Caco-2 (cell line): ENCODE data around the gene PRSS53. TPM values are rescaled to one million over a fixed set of nuclear protein-coding genes. Genes with fewer than 3 reads are reported as not detected.
"Not testable (repeated sequence)": the region's sequence is repeated elsewhere in the genome, so short reads cannot be mapped to it uniquely, and the experiment has no call there.

ENCODE experiments used
- Bru-seq: library from RNA; stranded (reverse); fragments of 400-500 nt; gene quantifications from one replicate; lab custom pipeline; 2021; lab: Mats Ljungman, UMichigan
- BruChase-seq, 2 experiments: library from RNA; stranded (reverse); fragments of 400-500 nt; gene quantifications; one replicate each; lab custom pipeline; 2021; lab: Mats Ljungman, UMichigan
- BruUV-seq: library from RNA; stranded (reverse); fragments of 400-500 nt; replicated peaks from 2 replicates; lab custom pipeline; 2021; lab: Mats Ljungman, UMichigan
- CTCF ChIA-PET: fragments of 300-600 bp; sonication (Branson Sonifier 250); formaldehyde crosslinking; loops from one replicate; lab custom pipeline; 2022; ENCODE audit warnings: antibody characterized with exemption; lab: Charles Lee
- POLR2A ChIA-PET: fragments of 300-600 bp; sonication (Branson Sonifier 250); formaldehyde crosslinking; loops from one replicate; lab custom pipeline; 2022; ENCODE audit warnings: antibody characterized with exemption; lab: Charles Lee
- DNase-seq, 2 experiments: peaks; one replicate each; pipeline versions ENCODE4 v3.0.0 to v3.0.0-alpha.2; 2020 to 2022
- H3K27me3 ChIP-seq: replicated peaks from 2 replicates; pipeline ENCODE4 v1.6.0; 2011; ENCODE audit warnings: low read length; ENCODE audit not compliant: control insufficient read depth, insufficient read depth
- H3K36me3 ChIP-seq: 2 replicates; pipeline ENCODE4 v1.5.1; 2011; ENCODE audit warnings: low read length; ENCODE audit not compliant: control insufficient read depth, insufficient read depth
- H3K4me1 ChIP-seq: fragments of 250-450 bp; sonication (Bioruptor Pico); 2 replicates; pipeline ENCODE4 v1.5.1; 2020; ENCODE audit warnings: mild to moderate bottlenecking
- H3K4me3 ChIP-seq: 2 replicates; pipeline ENCODE4 v1.5.1; 2011; ENCODE audit warnings: low read depth, mild to moderate bottlenecking, control low read depth, low read length
- H3K9me3 ChIP-seq: fragments of 250-450 bp; sonication (Bioruptor Pico); 2 replicates; pipeline ENCODE4 v1.5.1; 2020; ENCODE audit warnings: mild to moderate bottlenecking, moderate library complexity
- H3K27ac Mint-ChIP-seq: one replicate; pipeline ENCODE4 v1.8.0; 2022; ENCODE audit warnings: mixed read lengths; ENCODE audit not compliant: unreplicated experiment
- H3K27me3 Mint-ChIP-seq: one replicate; pipeline ENCODE4 v1.8.0; 2022; ENCODE audit warnings: mixed read lengths; ENCODE audit not compliant: insufficient read depth, unreplicated experiment
- H3K36me3 Mint-ChIP-seq: one replicate; pipeline ENCODE4 v1.8.0; 2022; ENCODE audit warnings: mild to moderate bottlenecking, mixed read lengths; ENCODE audit not compliant: insufficient read depth, unreplicated experiment
- H3K4me1 Mint-ChIP-seq: one replicate; pipeline ENCODE4 v1.8.0; 2022; ENCODE audit warnings: low read depth, mixed read lengths; ENCODE audit not compliant: unreplicated experiment
- H3K4me3 Mint-ChIP-seq: one replicate; pipeline ENCODE4 v1.8.0; 2022; ENCODE audit warnings: mild to moderate bottlenecking, moderate library complexity, mixed read lengths; ENCODE audit not compliant: unreplicated experiment
- H3K9me3 Mint-ChIP-seq: one replicate; pipeline ENCODE4 v1.8.0; 2022; ENCODE audit warnings: mixed read lengths; ENCODE audit not compliant: unreplicated experiment
- intact Hi-C: fragments of 100-400 bp; cut with micrococcal nuclease; formaldehyde crosslinking; loops from one replicate; pipeline ENCODE4 v1.10.0; 2022; ENCODE audit not compliant: unreplicated experiment
- long read RNA-seq: library from polyadenylated mRNA; stranded (forward); transcript quantifications from one replicate; pipeline ENCODE4 v2.0.0, GENCODE V29; 2022
- total RNA-seq: library from RNA; stranded (reverse); gene quantifications from 2 replicates; pipeline ENCODE4 v1.2.3, GENCODE V29; 2022
- TF ChIP-seq, protein P1 (sequence below), 2 experiments: fragments of 200-600 bp in 1 of 2; IDR thresholded peaks; 1 replicate in 1 of 2; 2 replicates in 1 of 2; pipeline versions ENCODE4 v1.5.1 to v1.8.0; 2011 to 2022; ENCODE audit warnings: antibody characterized with exemption in 1 of 2, control low read depth in 1 of 2, inconsistent platforms in 1 of 2, low read depth in 1 of 2, low read length in 1 of 2, mild to moderate bottlenecking in 1 of 2, moderate library complexity in 1 of 2; ENCODE audit not compliant: insufficient read depth in 1 of 2, severe bottlenecking in 1 of 2, unreplicated experiment in 1 of 2

The PRSS53 gene
- total RNA-seq: 1.8 and 2.1 TPM in 2 replicates
- percentile 41 among the genes with signal in this experiment for Bru-seq, nascent RNA
- percentile 46 among the genes with signal in this experiment for BruChase-seq, experiment 1, labeled RNA remaining after a 2-hour chase
- BruChase-seq, experiment 2, labeled RNA remaining after a 6-hour chase: percentile 44 among the genes with signal in this experiment
- long read RNA-seq, partial matches to known transcripts: 0 of 1 reads
- long read RNA-seq, other reads (novel, unspliced or antisense): 1 of 1 reads

DNA sequence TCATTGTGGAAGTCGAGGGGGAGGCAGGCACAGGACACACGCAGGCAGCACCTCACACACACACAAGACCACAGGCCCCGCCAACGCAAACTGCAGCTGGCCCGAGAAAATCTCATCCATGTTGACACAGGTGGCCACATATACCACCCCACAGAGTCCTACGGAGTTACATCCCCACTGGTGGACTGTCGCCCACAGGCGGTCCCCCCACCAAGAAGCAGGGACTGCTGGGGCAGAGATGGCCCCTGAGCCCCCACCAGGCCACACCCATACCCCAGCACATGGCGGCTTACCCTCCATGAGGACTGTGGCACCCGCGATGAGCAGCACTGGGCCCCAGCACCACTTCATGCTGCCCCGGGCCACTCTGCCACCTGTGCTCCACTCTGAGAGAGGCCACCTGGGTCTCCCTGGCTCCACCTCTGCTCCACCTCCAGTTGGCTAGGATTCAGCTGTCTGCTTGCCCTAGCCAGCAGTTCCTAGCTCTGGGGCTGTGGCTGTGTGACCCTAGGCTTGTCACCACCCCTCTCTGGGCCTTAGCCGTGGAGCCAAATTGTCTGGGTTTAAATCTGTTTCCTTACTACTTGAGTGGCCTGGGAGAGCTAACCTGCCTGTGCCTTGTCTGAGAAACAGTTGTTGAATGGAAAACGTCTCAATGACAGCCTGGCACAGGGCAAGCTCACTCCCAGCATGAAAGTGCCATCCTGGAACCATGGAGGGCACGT is at the start of gene PRSS53:
Gene PRSS53 (minus strand): TSS at position 485 of the 725 bp plus-strand sequence. CDS start 134 bp downstream, at position 351.
- Mint-ChIP-seq H3K9me3 (no peaks in the 10 kb centered on the region), H3K36me3 (peaks cover 19% of the 10 kb centered on the region), H3K4me3 (no peak within 1 kb of the TSS), H3K27me3 (no peaks in the 10 kb centered on the region), H3K4me1 (no peaks in the 10 kb centered on the region), H3K27ac (no peak within 1 kb of the TSS)
- no TSS peak for BruUV-seq
- H3K4me3 ChIP-seq: no peak within 1 kb of the TSS
- H3K27me3 ChIP-seq: no peaks in the 10 kb centered on the region
- intact Hi-C loops: no loop called here
- CTCF ChIA-PET: no interaction called here
- no peaks in the 10 kb centered on the region for H3K4me1 ChIP-seq
- no peaks in the 10 kb centered on the region for H3K9me3 ChIP-seq
- POLR2A ChIA-PET: no interaction called here
- TF ChIP-seq, protein P1, sequence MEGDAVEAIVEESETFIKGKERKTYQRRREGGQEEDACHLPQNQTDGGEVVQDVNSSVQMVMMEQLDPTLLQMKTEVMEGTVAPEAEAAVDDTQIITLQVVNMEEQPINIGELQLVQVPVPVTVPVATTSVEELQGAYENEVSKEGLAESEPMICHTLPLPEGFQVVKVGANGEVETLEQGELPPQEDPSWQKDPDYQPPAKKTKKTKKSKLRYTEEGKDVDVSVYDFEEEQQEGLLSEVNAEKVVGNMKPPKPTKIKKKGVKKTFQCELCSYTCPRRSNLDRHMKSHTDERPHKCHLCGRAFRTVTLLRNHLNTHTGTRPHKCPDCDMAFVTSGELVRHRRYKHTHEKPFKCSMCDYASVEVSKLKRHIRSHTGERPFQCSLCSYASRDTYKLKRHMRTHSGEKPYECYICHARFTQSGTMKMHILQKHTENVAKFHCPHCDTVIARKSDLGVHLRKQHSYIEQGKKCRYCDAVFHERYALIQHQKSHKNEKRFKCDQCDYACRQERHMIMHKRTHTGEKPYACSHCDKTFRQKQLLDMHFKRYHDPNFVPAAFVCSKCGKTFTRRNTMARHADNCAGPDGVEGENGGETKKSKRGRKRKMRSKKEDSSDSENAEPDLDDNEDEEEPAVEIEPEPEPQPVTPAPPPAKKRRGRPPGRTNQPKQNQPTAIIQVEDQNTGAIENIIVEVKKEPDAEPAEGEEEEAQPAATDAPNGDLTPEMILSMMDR (IDR thresholded peaks at IDR 0.05; ENCODE audit: insufficient read depth in 1 of 2, low read depth in 1 of 2, low read length in 1 of 2, severe bottlenecking in 1 of 2, unreplicated experiment in 1 of 2): no peak
- no peaks in the 10 kb centered on the region; the same call in 1 of the 2 replicates for H3K36me3 ChIP-seq
- no peak for DNase-seq

DNA sequence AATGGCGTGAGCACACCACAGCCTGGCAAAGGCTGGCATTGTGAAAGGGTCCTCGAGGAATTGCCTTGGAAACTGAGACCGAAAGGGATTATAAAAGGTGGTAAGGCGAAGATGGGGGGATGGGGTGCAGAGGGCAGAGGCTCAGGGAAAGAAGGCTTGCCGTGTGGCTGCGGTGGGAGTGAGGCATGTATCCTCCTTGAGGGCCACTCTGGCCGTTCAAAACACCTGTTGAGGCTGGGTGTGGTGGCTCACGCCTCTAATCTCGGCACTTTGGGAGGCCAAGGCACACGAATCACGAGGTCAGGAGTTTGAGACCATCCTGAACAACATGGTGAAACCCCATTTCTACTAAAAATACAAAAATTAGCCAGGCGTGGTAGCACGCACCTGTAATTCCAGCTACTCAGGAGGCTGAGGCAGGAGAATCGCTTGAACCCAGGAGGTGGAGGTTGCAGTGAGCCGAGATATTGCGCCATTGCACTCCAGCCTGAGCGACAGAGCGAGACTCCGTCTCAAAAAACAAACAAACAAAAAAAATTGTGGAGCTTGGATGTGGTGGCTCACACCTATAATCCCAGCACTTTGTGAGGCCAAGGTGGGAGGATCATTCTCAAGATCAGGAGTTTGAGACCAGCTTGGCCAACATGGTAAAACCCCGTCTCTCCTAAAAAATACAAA is 48.2 kb upstream of the PRSS53 start:
- POLR2A ChIA-PET: interaction anchor here (3.7 kb wide), 1 partner anchor 20 kb away, joined by 52 read pairs; the partner anchor contains the start of gene KAT8
- H3K36me3 Mint-ChIP-seq: peaks cover 60% of the 10 kb centered on the region
- CTCF ChIA-PET, H3K27me3 Mint-ChIP-seq, H3K4me3 ChIP-seq, H3K9me3 Mint-ChIP-seq, H3K27me3 ChIP-seq, H3K9me3 ChIP-seq, H3K36me3 ChIP-seq, BruUV-seq, H3K4me3 Mint-ChIP-seq, DNase-seq: not testable (repeated sequence)
- H3K4me1 Mint-ChIP-seq: peaks cover 48% of the 10 kb centered on the region
- peak overlapping the region; percentile 75 for H3K27ac Mint-ChIP-seq
- intact Hi-C loops: loop anchor here (10.0 kb wide), 1 partner anchor 318 kb away; the partner anchor contains the start of gene ARMC5
- H3K4me1 ChIP-seq: peaks cover 87% of the 10 kb centered on the region

DNA sequence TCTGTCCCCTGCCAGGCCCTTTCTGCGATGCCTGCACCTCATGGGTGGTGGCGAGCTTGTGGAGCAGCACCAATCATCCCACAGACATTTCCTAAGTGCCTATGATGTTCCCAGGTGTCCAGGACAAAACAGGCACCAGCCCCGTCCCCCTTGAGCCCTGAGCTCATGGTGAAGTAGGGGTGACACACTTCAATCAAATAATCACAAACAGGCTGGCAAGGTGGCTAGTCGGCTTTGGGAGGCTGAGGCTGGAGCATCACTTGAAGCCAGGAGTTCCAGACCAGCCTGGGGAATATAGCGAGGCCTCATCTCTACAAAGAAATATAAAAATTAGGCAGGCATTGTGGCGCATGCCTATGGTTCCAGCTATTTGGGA is 47.5 kb upstream of the PRSS53 start:
- H3K27me3 Mint-ChIP-seq: no peaks in the 10 kb centered on the region
- TF ChIP-seq, protein P1 (IDR thresholded peaks at IDR 0.05; ENCODE audit: insufficient read depth in 1 of 2, low read depth in 1 of 2, low read length in 1 of 2, severe bottlenecking in 1 of 2, unreplicated experiment in 1 of 2): no peak
- CTCF ChIA-PET: interaction anchor here (0.6 to 2.1 kb wide), 3 partner anchors 19 to 317 kb away, joined by 3 to 12 read pairs (median 4); partner anchors contain the start of genes HSD3B7 and KAT8
- intact Hi-C loops: loop anchor here (10.0 kb wide), 1 partner anchor 319 kb away; the partner anchor contains the start of gene ARMC5
- DNase-seq: no peak
- POLR2A ChIA-PET: interaction anchor here (0.6 to 3.7 kb wide), 4 partner anchors 19 to 158 kb away, joined by 3 to 52 read pairs (median 4); partner anchors contain the start of genes KAT8, ZNF646 and ZNF668
- H3K36me3 ChIP-seq: peaks cover 6% of the 10 kb centered on the region
- BruUV-seq: no TSS peak
- peak overlapping the region; percentile 76 for H3K4me3 Mint-ChIP-seq
- peak overlapping the region; percentile 75 for H3K27ac Mint-ChIP-seq
- H3K9me3 ChIP-seq: no peaks in the 10 kb centered on the region
- no peaks in the 10 kb centered on the region for H3K9me3 Mint-ChIP-seq
- no peak overlapping the region; the same call in 1 of the 2 replicates for H3K4me3 ChIP-seq
- peaks cover 52% of the 10 kb centered on the region for H3K4me1 Mint-ChIP-seq
- H3K4me1 ChIP-seq: peaks cover 87% of the 10 kb centered on the region
- no peaks in the 10 kb centered on the region for H3K27me3 ChIP-seq
- H3K36me3 Mint-ChIP-seq: peaks cover 67% of the 10 kb centered on the region
